Thoracic aorta (tissue), 2 donors: ENCODE data around the gene CRACDL. TPM values are rescaled to one million over a fixed set of nuclear protein-coding genes. Genes with fewer than 3 reads are reported as not detected.
"Not testable (repeated sequence)": the region's sequence is repeated elsewhere in the genome, so short reads cannot be mapped to it uniquely, and the experiment has no call there.

Experiments used
- ATAC-seq: fragments of 150-250 bp; one replicate; pipeline ENCODE4 v1.8.0; 2017; ENCODE audit warnings: low read depth; ENCODE audit not compliant: insufficient number of reproducible peaks, low FRiP score
- DNase-seq: peaks from one replicate; pipeline ENCODE4 v3.0.0-alpha.2; 2020; ENCODE audit warnings: low spot score
- H3K27ac ChIP-seq, 2 donors: fragments of 200-600 bp; sonication (generic); 1 replicate in 1 of 2; 2 replicates in 1 of 2; pipeline ENCODE4 v1.5.1; 2016; ENCODE audit warnings: mild to moderate bottlenecking in 2 of 2, moderate library complexity in 2 of 2
- H3K27me3 ChIP-seq: fragments of 200-600 bp; sonication (generic); replicated peaks from 2 replicates; pipeline ENCODE4 v1.6.0; 2016; ENCODE audit warnings: mild to moderate bottlenecking; ENCODE audit not compliant: insufficient read depth
- H3K36me3 ChIP-seq: fragments of 200-600 bp; sonication (generic); one replicate; pipeline ENCODE4 v1.5.1; 2016
- H3K4me1 ChIP-seq, 2 donors: fragments of 200-600 bp; sonication (generic); 1 replicate in 1 of 2; 2 replicates in 1 of 2; pipeline versions ENCODE4 v1.5.1 to v1.6.0; 2016; ENCODE audit warnings: low read depth in 2 of 2, mild to moderate bottlenecking in 1 of 2; ENCODE audit not compliant: control insufficient read depth in 1 of 2
- H3K4me3 ChIP-seq: fragments of 200-600 bp; sonication (generic); 2 replicates; pipeline ENCODE4 v1.5.1; 2016; ENCODE audit warnings: mild to moderate bottlenecking
- H3K9me3 ChIP-seq: fragments of 200-600 bp; sonication (generic); 2 replicates; pipeline ENCODE4 v1.5.1; 2016
- total RNA-seq, 2 donors: library from RNA; depleted of rRNA; stranded (reverse); fragments of >200 nt; gene quantifications; one replicate each; pipeline versions ENCODE4 v1.1.0 to v1.2.3, GENCODE V29; 2016
- TF ChIP-seq, protein P1 (sequence below): fragments of 200-600 bp; sonication (generic); IDR thresholded peaks from one replicate; pipeline ENCODE4 v1.5.1; 2019; ENCODE audit warnings: antibody characterized with exemption

The CRACDL gene
- total RNA-seq, 2 donors from 2014 or later = 1.9 to 5.9 TPM

DNA sequence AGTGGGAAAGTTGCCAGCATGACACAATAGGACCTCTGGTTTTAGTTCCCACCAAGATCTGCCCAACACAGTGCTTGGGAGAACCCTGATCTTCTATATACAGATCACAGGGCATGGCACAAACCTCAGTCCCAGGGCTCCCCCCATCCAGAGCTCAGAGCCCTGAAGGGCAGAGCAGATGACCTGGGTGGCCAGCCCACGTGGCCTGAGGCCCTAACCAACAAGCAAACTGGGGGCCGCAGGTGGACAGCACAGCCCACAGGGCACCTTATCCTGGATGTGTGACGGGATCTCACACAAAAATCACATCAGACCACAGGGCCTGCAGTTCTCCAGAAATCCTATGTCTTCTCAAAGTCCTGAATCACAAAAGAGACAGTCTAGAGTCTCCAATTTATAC is 34.7 kb downstream of the CRACDL start:
- ATAC-seq = no peak

DNA sequence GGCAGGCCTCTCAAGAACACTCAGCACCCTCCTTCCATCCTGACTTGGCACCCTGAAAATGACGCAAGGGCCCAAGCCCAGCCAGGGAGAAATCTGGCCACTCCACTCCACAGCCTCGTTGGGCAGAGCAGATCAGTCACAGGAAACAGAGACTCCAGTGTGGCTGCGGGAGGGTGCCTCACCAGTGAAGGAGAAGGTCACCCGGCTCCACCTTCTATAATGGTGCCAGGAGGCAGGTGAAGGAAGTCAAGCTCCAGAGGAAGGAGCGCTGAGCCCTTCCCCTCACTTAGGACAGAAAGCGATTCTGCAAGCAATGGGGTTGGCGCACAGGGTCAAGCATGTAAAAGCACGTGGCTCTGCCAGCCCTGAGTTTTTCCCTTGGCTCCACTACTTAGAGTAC is 35.3 kb downstream of the CRACDL start:
- H3K27me3 ChIP-seq = no peaks in the 10 kb centered on the region
- no peaks in the 10 kb centered on the region for H3K4me1 ChIP-seq
- TF ChIP-seq, protein P1, sequence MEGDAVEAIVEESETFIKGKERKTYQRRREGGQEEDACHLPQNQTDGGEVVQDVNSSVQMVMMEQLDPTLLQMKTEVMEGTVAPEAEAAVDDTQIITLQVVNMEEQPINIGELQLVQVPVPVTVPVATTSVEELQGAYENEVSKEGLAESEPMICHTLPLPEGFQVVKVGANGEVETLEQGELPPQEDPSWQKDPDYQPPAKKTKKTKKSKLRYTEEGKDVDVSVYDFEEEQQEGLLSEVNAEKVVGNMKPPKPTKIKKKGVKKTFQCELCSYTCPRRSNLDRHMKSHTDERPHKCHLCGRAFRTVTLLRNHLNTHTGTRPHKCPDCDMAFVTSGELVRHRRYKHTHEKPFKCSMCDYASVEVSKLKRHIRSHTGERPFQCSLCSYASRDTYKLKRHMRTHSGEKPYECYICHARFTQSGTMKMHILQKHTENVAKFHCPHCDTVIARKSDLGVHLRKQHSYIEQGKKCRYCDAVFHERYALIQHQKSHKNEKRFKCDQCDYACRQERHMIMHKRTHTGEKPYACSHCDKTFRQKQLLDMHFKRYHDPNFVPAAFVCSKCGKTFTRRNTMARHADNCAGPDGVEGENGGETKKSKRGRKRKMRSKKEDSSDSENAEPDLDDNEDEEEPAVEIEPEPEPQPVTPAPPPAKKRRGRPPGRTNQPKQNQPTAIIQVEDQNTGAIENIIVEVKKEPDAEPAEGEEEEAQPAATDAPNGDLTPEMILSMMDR = no peak
- H3K36me3 ChIP-seq = no peaks in the 10 kb centered on the region
- DNase-seq = no peak
- H3K27ac ChIP-seq = no peak overlapping the region
- no peaks in the 10 kb centered on the region for H3K9me3 ChIP-seq
- no peak overlapping the region for H3K4me3 ChIP-seq
- no peak for ATAC-seq

More for the DNA sequence above, 34.7 kb downstream of the CRACDL start:
- H3K27me3 ChIP-seq = no peaks in the 10 kb centered on the region
- H3K9me3 ChIP-seq = no peaks in the 10 kb centered on the region
- no peak overlapping the region for H3K4me3 ChIP-seq
- no peak for DNase-seq
- H3K36me3 ChIP-seq = no peaks in the 10 kb centered on the region
- H3K27ac ChIP-seq = no peak overlapping the region
- TF ChIP-seq, protein P1 = no peak
- no peaks in the 10 kb centered on the region for H3K4me1 ChIP-seq

DNA sequence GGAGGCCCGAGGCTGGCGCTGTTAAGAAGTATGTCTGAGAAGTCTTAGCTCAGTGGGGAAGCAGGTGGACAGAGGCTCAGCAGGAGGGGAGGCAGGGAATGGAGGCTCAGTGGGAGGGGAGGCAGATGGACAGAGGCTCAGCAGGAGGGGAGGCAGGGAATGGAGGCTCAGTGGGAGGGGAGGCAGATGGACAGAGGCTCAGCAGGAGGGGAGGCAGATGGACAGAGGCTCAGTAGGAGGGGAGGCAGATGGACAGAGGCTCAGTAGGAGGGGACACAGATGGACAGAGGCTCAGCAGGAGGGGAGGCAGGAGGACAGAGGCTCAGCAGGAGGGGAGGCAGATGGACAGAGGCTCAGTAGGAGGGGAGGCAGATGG is 36.3 kb downstream of the CRACDL start:
- not testable (repeated sequence) for H3K27me3 ChIP-seq, DNase-seq, H3K27ac ChIP-seq, ATAC-seq, H3K4me1 ChIP-seq, H3K9me3 ChIP-seq, H3K36me3 ChIP-seq, H3K4me3 ChIP-seq

GRCh38 chr2:98899041-98899702 is 36.9 kb downstream of the CRACDL start:
- TF ChIP-seq, protein P1 = no peak
- Histone ChIP-seq H3K4me1 (no peaks in the 10 kb centered on the region), H3K27ac (no peak overlapping the region), H3K36me3 (no peaks in the 10 kb centered on the region), H3K27me3 (no peaks in the 10 kb centered on the region), H3K9me3 (no peaks in the 10 kb centered on the region), H3K4me3 (no peak overlapping the region)
- ATAC-seq (no peak), DNase-seq (no peak)

GRCh38 chr2:98898423-98898841 is 37.6 kb downstream of the CRACDL start:
- TF ChIP-seq, protein P1 = no peak
- ATAC-seq (no peak), DNase-seq (no peak)
- Histone ChIP-seq H3K36me3 (no peaks in the 10 kb centered on the region), H3K27me3 (no peaks in the 10 kb centered on the region), H3K27ac (no peak overlapping the region), H3K9me3 (no peaks in the 10 kb centered on the region), H3K4me1 (no peaks in the 10 kb centered on the region), H3K4me3 (no peak overlapping the region)

- Histone ChIP-seq H3K36me3 (no peaks in the 10 kb centered on the region), H3K4me1 (no peaks in the 10 kb centered on the region), H3K4me3 (no peak overlapping the region), H3K27me3 (no peaks in the 10 kb centered on the region), H3K27ac (no peak overlapping the region), H3K9me3 (no peaks in the 10 kb centered on the region)
- TF ChIP-seq, protein P1 = no peak
- DNase-seq = no peak
- ATAC-seq = no peak
These were observed 38.3 kb downstream of the CRACDL start for GRCh38 chr2:98897746-98898145.
